ENCODE measurements around the gene GGA3.
"Not testable (repeated sequence)": the region's sequence is repeated elsewhere in the genome, so short reads cannot be mapped to it uniquely, and the experiment has no call there.

Gene GGA3

DNA sequence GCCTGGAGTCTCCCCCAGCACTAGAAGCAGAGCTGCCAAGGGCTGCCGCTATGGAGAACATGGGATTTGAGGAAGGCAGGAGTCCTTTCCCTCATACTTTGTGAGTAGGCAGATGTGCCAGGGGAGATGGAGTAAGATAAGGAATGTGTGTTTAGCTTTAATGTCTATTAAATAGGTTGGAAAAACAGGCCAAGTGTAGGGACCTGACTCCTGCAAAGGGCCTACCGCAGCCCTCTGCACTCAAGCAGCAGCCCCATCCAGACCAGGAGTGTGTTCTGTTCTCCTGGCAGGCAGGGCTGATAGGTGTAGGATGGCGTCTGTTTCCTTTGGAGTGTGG, 11.4 kb upstream of the GGA3 start:
- no peak for DNase-seq

DNA sequence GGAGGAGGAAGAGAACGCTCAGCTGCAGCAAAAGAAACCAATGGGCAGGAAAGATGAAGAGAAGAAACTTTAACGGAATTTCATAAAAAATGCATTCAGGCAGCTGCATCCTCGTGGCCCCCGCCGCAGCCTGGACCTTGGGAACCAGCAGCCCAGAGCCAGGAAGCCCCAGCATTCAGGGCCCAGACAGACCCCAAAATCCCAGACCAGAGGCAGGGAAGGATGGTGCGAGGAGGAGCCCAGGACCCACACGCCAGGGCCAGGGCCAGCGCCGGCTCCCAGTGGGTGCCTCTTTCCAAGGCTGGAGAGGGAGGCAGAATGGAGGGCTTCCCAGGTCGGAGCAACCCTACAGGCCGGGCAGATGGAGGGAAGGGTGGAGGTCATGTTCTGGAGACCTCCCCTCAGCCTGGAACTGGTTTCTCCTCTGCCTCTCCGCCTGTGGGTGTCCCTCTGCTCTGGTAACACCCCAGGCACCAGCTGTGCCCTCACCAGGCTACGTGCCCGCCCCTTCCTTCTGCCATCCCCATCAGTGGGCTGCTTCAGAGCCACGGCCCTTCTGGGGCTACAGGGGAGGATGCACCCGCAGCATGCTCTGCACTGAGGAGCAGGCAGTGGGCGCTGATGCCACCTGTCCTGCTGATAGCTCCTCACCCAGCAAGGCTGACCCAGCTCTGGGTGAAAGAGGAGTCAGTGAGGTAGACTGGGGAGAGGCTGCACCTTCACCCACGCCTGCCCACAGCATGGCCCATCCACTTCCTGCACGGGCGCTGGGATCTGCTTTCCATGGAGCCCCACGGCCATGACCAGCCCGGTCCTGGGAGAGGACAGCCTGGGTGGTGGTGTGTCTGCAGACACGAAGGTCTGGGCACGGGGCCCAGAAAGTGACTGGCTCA, 10.8 kb upstream of the GGA3 start:
- peak; percentile 34 for DNase-seq

DNA sequence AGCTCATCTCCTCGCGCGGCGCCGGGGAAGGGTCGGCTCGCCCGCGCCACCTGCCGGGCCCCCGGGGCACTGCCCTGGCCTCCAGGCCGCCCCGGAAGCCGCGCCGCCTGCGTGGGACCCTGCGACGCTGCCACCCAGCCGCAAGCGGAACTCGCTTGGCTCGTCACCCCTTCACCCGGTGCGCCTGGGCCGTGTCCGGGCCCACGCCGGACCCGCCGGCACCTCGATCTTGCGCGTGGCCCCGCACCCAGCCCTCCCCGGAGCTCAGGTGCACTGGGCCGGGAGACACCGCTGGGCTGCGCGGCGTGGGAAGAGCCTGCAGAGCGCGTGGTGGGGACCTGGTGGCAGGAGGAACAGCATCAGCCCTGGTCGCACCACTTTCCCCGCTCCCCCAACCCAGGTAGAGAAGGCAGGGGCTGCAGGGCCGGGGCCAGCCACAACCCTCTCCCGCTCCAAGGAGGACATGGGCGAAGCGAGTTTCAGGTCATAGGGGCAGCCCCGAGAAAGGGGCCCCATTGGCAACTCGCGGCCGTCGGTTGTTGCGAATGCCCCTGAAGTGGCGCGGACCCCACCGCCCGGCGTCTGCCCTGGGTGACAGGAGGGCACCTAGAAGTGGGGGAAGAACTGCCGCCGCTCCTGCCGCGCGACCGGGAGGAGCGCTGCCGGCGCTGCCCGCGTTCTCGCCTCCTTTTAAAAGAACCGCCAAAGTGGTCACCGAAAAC, 10.0 kb upstream of the GGA3 start:
- peak; percentile 93 for DNase-seq

DNA sequence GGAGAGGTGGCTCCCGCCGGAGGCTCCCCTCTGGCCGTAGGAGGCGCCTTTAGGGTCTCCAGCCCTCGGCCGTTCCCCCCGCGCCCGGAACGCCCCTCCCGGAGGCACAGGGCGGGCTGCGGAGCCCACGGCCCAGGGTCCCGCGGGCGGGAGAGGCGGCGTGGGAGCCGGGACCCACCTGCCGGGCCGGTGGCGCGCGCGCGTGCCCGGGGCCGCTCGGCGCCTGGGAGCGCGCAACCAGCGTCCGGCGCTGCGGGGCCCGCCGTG, 9.5 kb upstream of the GGA3 start, which contains the start of gene MIF4GD:
Gene MIF4GD, minus strand, starts transcription at position 266 of the 267 bp plus-strand sequence. CDS start 1,036 bp downstream, outside the sequence.
- no peak for DNase-seq

DNA sequence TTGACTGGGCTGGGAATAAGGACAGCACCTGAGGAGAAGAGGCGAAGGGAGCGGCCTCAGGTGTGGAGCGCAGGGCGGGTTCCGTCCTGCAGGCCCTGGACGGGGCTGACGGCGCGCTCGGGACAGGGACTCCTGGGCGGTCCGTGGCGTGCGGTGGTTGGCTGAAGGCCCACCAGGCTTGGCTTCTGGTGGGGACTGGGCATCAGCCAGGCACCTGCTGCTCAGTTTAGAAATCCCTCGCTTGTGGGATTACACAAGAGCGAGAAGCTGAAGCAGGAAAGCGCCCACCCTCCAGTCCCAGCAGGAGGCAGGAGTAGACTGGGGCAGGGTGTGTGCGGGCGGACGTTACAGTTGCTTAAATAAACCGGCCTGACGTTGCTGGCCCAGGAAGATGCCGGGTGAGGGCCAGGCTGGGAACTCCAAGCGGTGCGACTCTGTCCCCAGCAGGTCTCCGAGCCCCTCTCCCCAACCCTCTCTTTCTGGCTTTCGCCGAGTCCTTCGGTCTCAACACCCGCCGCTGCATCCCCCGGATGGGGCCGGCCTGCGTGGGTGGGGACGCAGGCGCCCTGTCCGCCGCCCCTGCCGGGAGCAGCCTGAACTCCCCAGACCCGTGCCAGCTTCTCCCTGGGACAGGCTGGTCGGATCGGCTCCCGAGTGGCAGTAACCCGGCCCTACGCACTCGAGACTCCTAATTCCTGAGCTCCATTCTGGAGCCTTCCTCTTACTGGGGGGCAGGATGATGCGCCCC, 9.0 kb upstream of the GGA3 start:
- no peak for DNase-seq

DNA sequence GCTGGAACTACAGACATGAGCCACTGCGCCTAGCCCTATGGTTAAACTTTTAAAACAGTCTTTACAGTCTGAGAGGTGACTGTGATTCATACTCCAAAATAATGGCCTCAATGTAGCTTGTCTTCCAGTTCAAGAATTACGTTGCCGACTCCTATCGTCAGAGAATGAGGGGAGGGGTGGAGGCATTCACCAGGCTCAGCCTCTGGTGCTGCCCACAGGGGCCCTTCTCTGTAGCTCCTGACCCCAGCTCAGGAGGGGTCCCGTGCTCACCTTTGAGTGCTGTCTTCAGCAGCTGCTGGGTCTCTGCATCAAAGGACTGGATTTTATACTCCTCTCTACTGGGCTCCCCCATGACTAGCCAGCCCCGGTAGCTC, 8.4 kb upstream of the GGA3 start:
- peak; percentile 30 for DNase-seq

DNA sequence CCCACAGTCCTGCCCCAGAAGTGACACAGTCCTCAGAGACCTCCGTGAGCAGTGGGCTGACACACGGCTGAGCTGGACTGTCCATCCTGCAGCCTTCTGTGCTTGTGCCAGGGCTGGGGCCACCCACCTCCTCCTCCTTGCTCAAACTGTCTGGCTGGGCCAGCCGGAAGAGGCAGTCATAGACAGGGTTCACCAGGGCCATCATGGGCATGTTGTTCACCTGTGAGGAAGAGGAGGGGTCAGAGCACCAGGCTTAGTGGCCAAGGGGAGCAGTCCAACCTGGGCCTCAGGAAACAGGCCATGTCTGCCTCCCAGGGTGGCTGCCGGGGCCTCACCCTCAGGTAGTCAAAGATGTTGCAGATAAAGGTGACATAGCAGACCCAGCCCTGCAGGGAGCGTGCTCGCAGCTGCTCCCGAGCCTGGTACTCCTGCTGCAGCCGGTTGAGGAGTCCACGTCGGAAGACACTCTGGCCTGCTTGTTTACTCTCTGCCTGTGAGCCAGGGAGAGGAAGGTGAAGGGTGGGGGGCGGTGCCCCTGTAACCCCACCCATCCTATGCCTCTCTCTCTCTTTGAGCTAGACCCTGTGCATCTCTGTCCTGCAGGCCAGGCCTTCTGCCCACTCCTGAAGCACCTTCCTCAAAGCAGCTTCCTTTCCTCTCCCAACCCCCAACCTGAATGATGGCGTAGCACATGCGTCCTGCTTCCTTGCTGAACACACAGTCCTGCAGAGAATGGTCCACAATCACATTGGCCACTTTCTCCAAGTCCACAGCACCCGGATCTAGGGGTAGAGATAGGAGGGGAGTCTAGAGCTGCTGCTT, 6.2 kb upstream of the GGA3 start:
- DNase-seq, result no peak

DNA sequence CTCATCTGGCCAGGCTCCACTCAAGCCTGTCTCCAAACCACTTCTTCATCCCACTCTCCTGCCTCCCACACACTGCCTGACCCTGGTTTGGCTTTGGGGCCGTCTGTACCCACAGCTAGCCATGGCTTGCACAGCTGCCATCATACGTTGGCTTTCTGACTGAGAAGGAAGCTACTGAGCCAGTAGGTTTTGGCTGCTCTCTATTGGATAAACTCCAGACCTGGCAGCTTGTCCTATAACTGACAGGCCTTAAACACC, 5.7 kb upstream of the GGA3 start:
- no peak for DNase-seq

DNA sequence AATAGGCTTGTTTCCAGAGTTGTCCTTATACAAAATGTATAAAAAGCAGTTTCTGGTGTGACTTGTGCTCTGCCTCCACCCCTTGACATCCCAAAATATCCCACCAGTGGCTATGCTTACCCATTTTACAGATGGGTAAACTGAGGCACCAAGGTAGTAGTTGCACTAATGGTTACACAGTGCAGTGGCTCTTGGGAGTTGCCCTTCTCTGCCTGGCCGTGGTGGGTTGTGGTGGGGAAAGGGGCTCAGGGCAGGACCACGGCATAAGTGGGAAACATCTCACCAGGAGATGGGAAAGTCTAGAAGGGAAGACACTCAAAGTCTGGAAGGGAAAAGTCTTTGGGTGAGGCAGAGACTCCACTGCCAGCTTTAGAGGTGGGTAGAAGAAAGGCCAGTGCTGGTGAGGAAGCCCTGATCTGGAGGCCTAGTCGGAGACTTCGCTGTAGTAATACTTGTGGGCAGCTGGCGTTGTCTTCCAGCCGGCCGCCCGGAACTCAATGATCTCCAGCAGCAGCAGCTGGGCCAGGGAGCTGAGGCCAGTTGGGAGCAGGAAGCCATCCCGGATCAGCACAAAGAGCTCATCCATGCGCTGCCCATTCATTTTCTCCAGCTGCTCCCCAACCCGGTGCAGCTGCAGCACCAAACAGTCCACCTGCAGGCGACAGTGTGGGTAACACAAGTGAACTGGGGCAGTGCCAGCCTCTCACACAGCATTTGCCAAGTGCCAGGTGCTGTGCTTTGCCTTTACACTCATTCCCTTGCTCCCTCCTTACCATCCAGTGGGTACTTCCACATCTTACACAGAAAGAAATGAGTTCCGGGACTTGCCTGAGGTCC, 5.1 kb upstream of the GGA3 start:
- DNase-seq, result no peak

DNA sequence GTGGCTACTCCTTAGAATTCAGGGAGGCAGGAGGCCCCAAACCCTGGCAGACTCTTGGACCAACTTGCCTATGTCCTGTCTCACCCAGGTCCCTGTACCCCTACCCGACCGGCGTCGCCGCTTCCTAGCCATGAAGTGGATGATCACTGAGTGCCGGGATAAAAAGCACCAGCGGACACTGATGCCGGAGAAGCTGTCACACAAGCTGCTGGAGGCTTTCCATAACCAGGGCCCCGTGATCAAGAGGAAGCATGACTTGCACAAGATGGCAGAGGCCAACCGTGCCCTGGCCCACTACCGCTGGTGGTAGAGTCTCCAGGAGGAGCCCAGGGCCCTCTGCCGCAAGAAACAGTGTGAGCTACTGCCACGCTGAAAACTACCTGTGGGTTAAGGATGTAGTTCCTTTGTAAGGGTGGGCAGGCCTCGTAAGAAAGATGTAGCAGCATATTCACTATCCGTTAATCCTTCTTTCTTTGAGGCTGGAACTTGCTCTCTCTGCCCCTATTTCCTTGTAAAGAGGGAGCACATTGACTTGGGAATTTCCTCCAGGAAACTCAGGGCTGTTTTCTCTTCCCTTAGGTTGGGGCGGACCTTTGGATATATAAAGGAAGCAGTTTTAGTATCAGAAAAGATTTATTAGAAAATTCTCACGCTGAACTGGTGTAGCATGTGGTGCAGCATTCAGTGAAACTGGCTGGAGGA, 4.4 kb upstream of the GGA3 start:
- no peak for DNase-seq

DNA sequence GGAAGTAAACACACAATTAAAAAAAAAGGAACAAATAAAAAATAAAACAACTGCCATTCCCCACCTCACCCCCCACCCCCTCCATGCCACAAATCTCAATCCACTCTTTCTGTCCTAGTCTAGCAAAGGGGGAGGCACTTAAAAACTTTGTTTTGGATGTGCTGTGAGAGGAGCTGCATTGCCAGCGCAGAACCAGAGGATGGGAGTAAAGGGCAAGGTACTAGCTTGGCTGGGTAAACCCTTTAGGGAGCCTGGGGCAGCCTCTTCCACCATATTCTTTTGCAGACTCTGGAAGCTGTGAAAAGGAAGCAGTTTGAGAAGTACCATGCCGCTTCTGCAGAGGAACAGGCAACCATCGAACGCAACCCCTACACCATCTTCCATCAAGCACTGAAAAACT, 1.6 kb upstream of the GGA3 start:
- DNase-seq, result no peak

DNA sequence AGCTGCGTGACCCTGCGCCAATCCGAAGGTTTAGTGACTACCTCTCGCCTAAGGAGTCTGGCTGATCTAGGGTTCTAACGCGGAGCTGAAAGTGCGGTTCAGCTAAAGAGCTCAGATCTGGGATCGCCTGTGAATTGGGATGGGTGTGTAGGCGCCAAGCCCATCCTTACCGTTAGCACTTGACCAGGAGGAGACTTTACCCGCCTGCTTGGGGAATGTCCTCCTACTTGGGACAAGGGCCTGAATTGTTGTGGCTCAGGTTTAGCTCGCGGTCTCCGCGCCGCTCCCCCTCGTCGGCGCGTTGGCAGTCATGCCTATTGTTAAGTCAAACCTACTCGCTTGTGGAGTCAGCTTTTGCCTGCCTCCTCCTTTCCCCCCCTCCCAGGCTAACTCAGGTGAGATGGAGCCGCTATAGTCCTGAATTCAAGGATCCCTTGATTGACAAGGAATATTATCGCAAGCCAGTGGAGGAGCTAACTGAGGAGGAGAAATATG, 753 bp upstream of the GGA3 start:
- DNase-seq, result no peak

DNA sequence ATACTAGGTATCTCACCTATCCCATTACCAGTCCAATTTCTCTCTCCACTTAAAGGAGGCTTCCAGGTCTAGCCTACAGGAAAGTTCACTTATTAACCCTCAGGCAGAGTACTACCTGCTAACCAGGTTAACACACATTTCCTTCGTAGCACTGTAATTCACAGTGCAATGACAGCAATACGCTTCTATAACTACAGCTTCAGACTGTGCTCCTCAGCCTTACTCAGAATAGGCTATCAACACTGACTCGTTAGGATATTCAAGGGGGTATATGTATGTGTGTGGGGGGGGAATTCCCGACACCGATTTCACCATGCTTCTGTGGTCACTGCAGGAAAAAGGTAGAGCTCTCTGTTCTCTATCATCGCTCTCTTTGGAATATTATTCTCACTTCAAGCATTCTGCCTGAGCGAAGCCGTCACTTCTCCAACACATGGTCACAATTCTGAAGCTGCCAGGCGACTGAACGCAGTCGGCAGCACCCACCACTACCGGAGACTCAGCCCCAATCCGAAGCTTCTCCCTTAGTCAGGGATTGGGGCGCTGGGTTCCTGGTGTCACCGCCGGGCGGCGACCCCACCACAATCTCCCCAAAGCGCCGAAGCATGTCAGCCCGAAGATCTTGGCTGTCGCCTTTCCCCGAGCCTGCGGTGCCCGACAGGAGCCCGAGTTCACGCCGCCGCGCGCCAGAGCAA, 618 bp downstream of the GGA3 start:
- DNase-seq, result no peak

DNA sequence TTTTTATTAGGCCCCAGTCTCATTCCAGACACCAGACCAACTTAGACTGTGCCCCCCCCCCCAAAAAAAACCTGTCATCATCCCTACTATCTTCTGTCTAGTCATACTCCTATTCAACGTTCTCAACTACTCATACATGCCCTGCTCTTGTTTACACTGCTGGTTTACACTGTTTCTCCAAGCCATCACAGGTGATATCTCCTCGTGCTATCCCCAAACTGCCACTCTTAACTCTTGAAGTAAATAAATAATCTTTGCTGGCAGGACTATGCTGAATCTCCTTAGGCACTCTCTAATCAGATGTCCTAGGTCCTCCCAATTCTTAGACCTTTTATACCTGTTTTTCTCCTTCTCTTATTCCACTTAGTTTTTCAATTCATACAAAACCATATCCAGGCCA, 4.2 kb downstream of the GGA3 start:
- not testable (repeated sequence) for DNase-seq

DNA sequence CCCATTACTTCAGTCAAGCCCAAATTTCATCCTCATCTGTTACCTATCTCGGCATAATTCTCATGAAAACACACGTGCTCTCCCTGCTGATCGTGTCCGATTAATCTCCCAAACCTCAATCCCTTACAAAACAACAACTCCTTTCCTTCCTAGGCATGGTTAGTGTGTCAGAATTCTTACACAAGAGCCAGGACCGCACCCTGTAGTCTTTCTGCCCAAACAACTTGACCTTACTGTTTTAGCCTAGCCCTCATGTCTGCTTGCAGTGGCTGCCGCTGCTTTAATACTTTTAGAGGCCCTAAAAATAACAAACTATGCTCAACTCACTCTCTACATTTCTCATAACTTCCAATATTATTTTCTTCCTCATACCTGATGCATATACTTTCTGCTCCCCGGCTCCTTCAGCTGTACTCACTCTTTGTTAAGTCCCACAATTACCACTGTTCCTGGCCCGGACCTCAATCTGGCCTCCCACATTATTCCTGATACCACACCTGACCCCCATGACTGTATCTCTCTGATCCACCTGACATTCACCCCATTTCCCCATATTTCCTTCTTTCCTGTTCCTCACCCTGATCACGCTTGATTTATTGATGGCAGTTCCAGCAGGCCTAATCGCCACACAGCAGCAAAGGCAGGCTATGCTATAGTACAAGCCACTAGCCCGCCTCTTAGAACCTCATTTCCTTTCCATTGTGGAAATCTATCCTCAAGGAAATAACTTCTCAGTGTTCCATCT, 5.3 kb downstream of the GGA3 start:
- DNase-seq, result not testable (repeated sequence)

DNA sequence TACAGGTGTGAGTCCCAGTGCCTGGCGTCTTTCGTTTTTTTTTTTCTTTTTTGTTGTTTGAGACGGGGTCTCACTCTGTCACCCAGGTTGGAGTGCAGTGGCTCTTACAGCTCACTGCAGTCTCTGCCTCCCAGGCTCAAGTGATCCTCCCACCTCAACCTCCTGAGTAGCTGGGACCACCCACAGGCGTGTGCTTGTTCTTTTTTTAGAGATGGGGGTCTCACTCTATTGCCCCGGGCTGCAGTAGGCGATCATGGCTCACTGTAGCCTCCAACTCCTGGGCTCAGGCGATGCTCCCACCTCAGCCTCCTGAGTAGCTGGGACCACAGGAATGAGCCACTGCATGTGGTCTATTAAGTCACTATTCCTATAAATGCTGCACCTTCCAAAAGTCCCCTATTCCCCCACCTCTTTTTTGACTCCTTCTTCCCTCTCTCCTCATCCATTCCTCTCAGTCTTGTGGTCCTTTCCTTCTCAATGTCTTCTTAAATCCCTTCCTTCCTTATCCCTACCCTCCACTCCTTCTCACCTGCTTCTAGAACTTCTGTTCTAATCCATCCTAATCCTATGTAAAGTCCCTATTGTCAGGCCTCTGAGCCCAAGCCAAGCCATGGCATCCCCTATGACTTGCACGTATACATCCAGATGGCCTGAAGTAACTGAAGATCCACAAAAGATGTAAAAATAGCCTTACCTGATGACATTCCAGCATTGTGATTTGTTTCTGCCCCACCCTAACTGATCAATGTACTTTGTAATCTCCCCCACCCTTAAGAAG, 9.2 kb downstream of the GGA3 start:
- DNase-seq, result no peak

DNA sequence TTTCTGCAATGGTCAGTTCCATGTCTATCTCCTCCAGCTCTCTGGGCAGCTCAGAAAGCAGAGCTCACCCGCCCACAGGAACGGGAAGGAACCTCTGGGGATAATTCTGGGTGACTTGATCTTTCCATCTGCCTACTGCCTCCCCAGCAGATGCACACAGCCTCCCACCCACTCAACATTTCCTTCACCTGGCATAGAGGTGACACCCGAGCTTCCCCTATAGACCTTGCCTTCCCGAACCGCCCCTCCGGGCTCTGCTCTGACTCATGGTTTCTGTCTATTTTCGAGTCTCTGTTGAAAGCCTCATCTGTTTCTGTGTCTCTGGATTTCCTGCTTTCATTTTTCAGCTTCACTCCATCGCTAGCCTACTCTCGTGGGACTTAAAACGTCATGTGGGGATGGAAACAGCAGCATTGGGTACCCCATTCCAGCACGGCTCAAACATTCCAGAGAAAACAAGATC, 11.4 kb downstream of the GGA3 start:
- peak; percentile 73 for DNase-seq

DNA sequence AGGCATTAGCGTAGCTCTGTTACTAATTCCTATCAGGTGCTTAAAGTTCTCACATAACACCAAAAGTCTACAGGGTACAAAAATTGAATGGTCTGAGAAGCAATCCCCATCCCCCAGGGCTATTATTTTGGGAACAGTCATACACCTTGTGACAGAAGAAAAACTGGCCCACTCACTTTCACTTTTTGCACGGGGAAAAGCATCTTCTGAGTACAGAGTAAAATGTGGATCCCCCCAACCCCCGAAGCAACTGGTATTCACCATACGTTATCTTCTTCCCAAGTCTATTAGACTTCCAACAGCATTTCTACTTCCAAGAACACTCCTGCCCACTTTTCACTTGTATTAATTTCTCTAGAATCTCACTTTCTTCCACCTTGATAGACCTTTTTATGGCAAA, 11.8 kb downstream of the GGA3 start:
- no peak for DNase-seq

DNA sequence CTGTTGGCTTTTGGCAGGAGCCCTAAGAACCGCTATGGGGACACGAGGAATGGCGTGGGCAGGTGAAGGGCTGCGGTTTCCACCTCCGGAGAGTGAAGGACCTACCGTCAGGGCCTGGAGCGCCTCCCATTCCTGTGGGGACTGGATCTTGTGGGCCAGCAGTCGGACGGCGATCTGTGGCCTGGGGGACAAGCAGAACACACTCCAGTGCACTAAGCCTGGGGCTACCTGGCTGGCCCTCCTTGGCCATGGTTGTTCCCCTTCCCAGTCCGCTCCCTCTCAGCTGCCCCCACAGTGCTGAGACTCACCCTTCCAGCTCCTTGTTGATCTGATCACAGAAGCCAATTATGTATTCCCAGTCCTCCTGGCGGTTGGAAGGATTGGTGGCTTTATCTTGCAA, 15.0 kb downstream of the GGA3 start:
- DNase-seq, result no peak

Data from activated T-cell treated with anti-CD3 and anti-CD28 coated beads, Interleukin-2, amount 50 U/mL, for 1 hour (primary cell).